Measurements from ENCODE around the gene ASGR1. TPM values are rescaled to one million over a fixed set of nuclear protein-coding genes. Genes with fewer than 3 reads are reported as not detected.

ASGR1 gene
- polyA plus RNA-seq, 1 donor from 2014 or later: 80.2 TPM

- Histone ChIP-seq H3F3A (ENCODE audit: insufficient read depth, low read length, poor library complexity, severe bottlenecking) (no peaks in the 10 kb centered on the region), H3K36me3 (ENCODE audit: insufficient read depth, low read length) (no peaks in the 10 kb centered on the region), H2AFZ (ENCODE audit: low read depth, low read length) (peak overlapping the region; percentile 46), H3K79me2 (replicated peaks; ENCODE audit: insufficient read depth, low read length) (peaks cover 38% of the 10 kb centered on the region), H3K9ac (ENCODE audit: low read length) (peak overlapping the region; percentile 87), H3K4me3 (ENCODE audit: low read length) (peak overlapping the region; percentile 75), H3K27me3 (ENCODE audit: insufficient read depth, low read depth, low read length) (no peaks in the 10 kb centered on the region), H3K4me2 (ENCODE audit: low read length) (peak overlapping the region; percentile 95), H3K27ac (ENCODE audit: low read length) (peak overlapping the region; percentile 96), H3K9me2 (ENCODE audit: insufficient read depth, low read length) (no peaks in the 10 kb centered on the region), H3K9me3 (ENCODE audit: low read length) (no peaks in the 10 kb centered on the region), H4K20me1 (ENCODE audit: insufficient read depth) (no peaks in the 10 kb centered on the region)
- peak; percentile 96 for TF ChIP-seq POLR2AphosphoS5 (IDR thresholded peaks at IDR 0.05)
- TF ChIP-seq REST (IDR thresholded peaks at IDR 0.05; ENCODE audit: borderline replicate concordance): no peak
- peak; percentile 85 for TF ChIP-seq EP300 (conservative IDR thresholded peaks at IDR 0.05; ENCODE audit: poor library complexity, severe bottlenecking)
- TF ChIP-seq EZH2 (IDR thresholded peaks at IDR 0.05; ENCODE audit: borderline replicate concordance, insufficient read depth, low read length, poor library complexity, severe bottlenecking): no peak
- peak; percentile 54 for TF ChIP-seq SMC3 (conservative IDR thresholded peaks at IDR 0.05; ENCODE audit: poor library complexity)
- TF ChIP-seq TAF1 (IDR thresholded peaks at IDR 0.05; ENCODE audit: low read depth): no peak
- TF ChIP-seq MXI1 (conservative IDR thresholded peaks at IDR 0.05; ENCODE audit: poor library complexity, severe bottlenecking): peak; percentile 81
- peak; percentile 35 for TF ChIP-seq RAD21 (conservative IDR thresholded peaks at IDR 0.05)
- TF ChIP-seq CTCF (IDR thresholded peaks at IDR 0.05; ENCODE audit: poor library complexity, severe bottlenecking): no peak
Observed at GRCh38 chr17:7204828-7205461, 25.8 kb upstream of the ASGR1 start.

- peak overlapping the region; percentile 75 for H3K4me3 ChIP-seq (ENCODE audit: low read length)
- no peaks in the 10 kb centered on the region for H3F3A ChIP-seq (ENCODE audit: insufficient read depth, low read length, poor library complexity, severe bottlenecking)
- H4K20me1 ChIP-seq (ENCODE audit: insufficient read depth): no peaks in the 10 kb centered on the region
- peak overlapping the region; percentile 87 for H3K9ac ChIP-seq (ENCODE audit: low read length)
- H3K9me2 ChIP-seq (ENCODE audit: insufficient read depth, low read length): no peaks in the 10 kb centered on the region
- TF ChIP-seq POLR2AphosphoS5 (IDR thresholded peaks at IDR 0.05): no peak
- peak; percentile 4 for TF ChIP-seq TAF1 (IDR thresholded peaks at IDR 0.05; ENCODE audit: low read depth)
- no peak for TF ChIP-seq EP300 (conservative IDR thresholded peaks at IDR 0.05; ENCODE audit: poor library complexity, severe bottlenecking)
- no peak for TF ChIP-seq REST (IDR thresholded peaks at IDR 0.05; ENCODE audit: borderline replicate concordance)
- TF ChIP-seq MXI1 (conservative IDR thresholded peaks at IDR 0.05; ENCODE audit: poor library complexity, severe bottlenecking): no peak
- no peak for TF ChIP-seq CTCF (IDR thresholded peaks at IDR 0.05; ENCODE audit: poor library complexity, severe bottlenecking)
- no peak for TF ChIP-seq RAD21 (conservative IDR thresholded peaks at IDR 0.05)
- no peaks in the 10 kb centered on the region for H3K27me3 ChIP-seq (ENCODE audit: insufficient read depth, low read depth, low read length)
- H2AFZ ChIP-seq (ENCODE audit: low read depth, low read length): peak overlapping the region; percentile 46
- no peaks in the 10 kb centered on the region for H3K9me3 ChIP-seq (ENCODE audit: low read length)
- H3K4me2 ChIP-seq (ENCODE audit: low read length): peak overlapping the region; percentile 82
- H3K36me3 ChIP-seq (ENCODE audit: insufficient read depth, low read length): no peaks in the 10 kb centered on the region
- peaks cover 33% of the 10 kb centered on the region for H3K79me2 ChIP-seq (replicated peaks; ENCODE audit: insufficient read depth, low read length)
- H3K27ac ChIP-seq (ENCODE audit: low read length): peak overlapping the region; percentile 96
Observed at GRCh38 chr17:7204336-7204735, 25.2 kb upstream of the ASGR1 start.
